HCT116 (cell line): Measurements from ENCODE around the gene IGFN1. TPM values are rescaled to one million over a fixed set of nuclear protein-coding genes. Genes with fewer than 3 reads are reported as not detected.
A peak's percentile ranks its signal among the peaks of the same experiment; 100 is the strongest.

ENCODE experiments used
- ATAC-seq: fragments of 200-7000 bp; cut with Tn5 transposase; 2 replicates; pipeline ENCODE4 v1.9.1; 2020; ENCODE audit warnings: mild to moderate bottlenecking, moderate library complexity
- BruUV-seq: library from RNA; stranded (reverse); fragments of 400-500 nt; replicated peaks from 2 replicates; lab custom pipeline; 2021; lab: Mats Ljungman, UMichigan
- CTCF ChIA-PET: fragments of 300-600 bp; sonication (Branson Sonifier 250); formaldehyde crosslinking; loops from one replicate; lab custom pipeline; 2021; ENCODE audit warnings: antibody characterized with exemption; lab: Charles Lee
- POLR2A ChIA-PET: fragments of 300-600, 350-600 bp; sonication (Branson Sonifier 250); formaldehyde crosslinking; loops from one replicate; lab custom pipeline; 2021; ENCODE audit warnings: antibody characterized with exemption; lab: Charles Lee
- RAD21 ChIA-PET, 2 experiments: fragments of 300-600 bp; sonication (Branson Sonifier 250); formaldehyde crosslinking; loops; one replicate each; lab custom pipeline; 2023; ENCODE audit warnings: low total read pairs in 2 of 2; ENCODE audit not compliant: uncharacterized antibody in 2 of 2, unreplicated experiment in 2 of 2, low non-redundant PET in 1 of 2; lab: Charles Lee
- DNase-seq: peaks from one replicate; pipeline ENCODE4 v3.0.0-alpha.2; 2010; ENCODE audit warnings: low read depth, low spot score
- H2AFZ ChIP-seq: fragments of 200-600 bp; shearing (Covaris generic), sonication (generic); 2 replicates; pipeline ENCODE4 v1.6.1; 2017; ENCODE audit warnings: low read depth, mixed run types, mixed read lengths, antibody characterized with exemption, low read length; ENCODE audit not compliant: poor library complexity, severe bottlenecking
- H3K27ac ChIP-seq: 2 replicates; pipeline ENCODE4 v1.5.1; 2012; ENCODE audit warnings: low read depth, low read length
- H3K27me3 ChIP-seq: fragments of 200-600 bp; sonication (generic); 2 replicates; pipeline ENCODE4 v1.6.1; 2016; ENCODE audit warnings: mixed run types, low read length, mixed read lengths; ENCODE audit not compliant: insufficient read depth
- H3K36me3 ChIP-seq, 2 experiments: fragments of 200-500 bp in 1 of 2; fragments of 200-600 bp in 1 of 2; sonication (Bioruptor generic) in 1 of 2; sonication (generic) in 1 of 2; 2 replicates each; pipeline versions ENCODE4 v1.5.1 to v1.6.1; 2014 to 2016; ENCODE audit warnings: low read length in 2 of 2, inconsistent platforms in 1 of 2, mixed read lengths in 1 of 2, mixed run types in 1 of 2; ENCODE audit not compliant: insufficient read depth in 2 of 2, control insufficient read depth in 1 of 2
- H3K4me1 ChIP-seq, 2 experiments: fragments of 200-600 bp in 1 of 2; sonication (generic) in 1 of 2; 2 replicates each; pipeline versions ENCODE4 v1.5.1 to v1.6.1; 2012 to 2017; ENCODE audit warnings: low read length in 2 of 2, inconsistent platforms in 1 of 2, mild to moderate bottlenecking in 1 of 2, mixed read lengths in 1 of 2, mixed run types in 1 of 2, moderate library complexity in 1 of 2; ENCODE audit not compliant: insufficient read depth in 2 of 2, control insufficient read depth in 1 of 2
- H3K4me2 ChIP-seq: fragments of 200-600 bp; sonication (generic); 2 replicates; pipeline ENCODE4 v1.6.1; 2017; ENCODE audit warnings: mixed run types, low read length, mixed read lengths
- H3K4me3 ChIP-seq, 2 experiments: fragments of 200-600 bp in 1 of 2; sonication (generic) in 1 of 2; replicated peaks in 1 of 2; 2 replicates each; pipeline ENCODE4 v1.5.1; 2011 to 2016; ENCODE audit warnings: low read length in 2 of 2, control low read depth in 1 of 2, low read depth in 1 of 2, mild to moderate bottlenecking in 1 of 2, mixed read lengths in 1 of 2, mixed run types in 1 of 2
- H3K79me2 ChIP-seq: fragments of 200-600 bp; sonication (generic); 2 replicates; pipeline ENCODE4 v1.6.1; 2017; ENCODE audit warnings: mild to moderate bottlenecking, mixed run types, low read length, moderate library complexity, mixed read lengths; ENCODE audit not compliant: insufficient read depth
- H3K9ac ChIP-seq: fragments of 200-600 bp; sonication (generic); 2 replicates; pipeline ENCODE4 v1.6.1; 2016; ENCODE audit warnings: low read length, mixed read lengths
- H3K9me2 ChIP-seq: fragments of 200-600 bp; sonication (generic), shearing (Covaris generic); 2 replicates; pipeline ENCODE4 v1.6.1; 2017; ENCODE audit warnings: mixed run types, mild to moderate bottlenecking, moderate library complexity; ENCODE audit not compliant: insufficient read depth
- H3K9me3 ChIP-seq, 2 experiments: fragments of 200-500 bp in 1 of 2; fragments of 200-600 bp in 1 of 2; sonication (Bioruptor generic) in 1 of 2; sonication (generic) in 1 of 2; 2 replicates each; pipeline ENCODE4 v1.6.1; 2014 to 2017; ENCODE audit warnings: low read length in 2 of 2, mixed read lengths in 2 of 2, inconsistent platforms in 1 of 2, low read depth in 1 of 2, mild to moderate bottlenecking in 1 of 2, mixed run types in 1 of 2, moderate library complexity in 1 of 2; ENCODE audit not compliant: control insufficient read depth in 1 of 2, insufficient read depth in 1 of 2
- H4K20me1 ChIP-seq: fragments of 200-600 bp; sonication (generic), shearing (Covaris generic); 2 replicates; pipeline ENCODE4 v1.6.1; 2017; ENCODE audit warnings: mixed run types, mild to moderate bottlenecking, moderate library complexity; ENCODE audit not compliant: insufficient read depth
- CBX3 ChIP-seq: IDR thresholded peaks from 2 replicates; pipeline ENCODE4 v1.6.1; 2012; ENCODE audit warnings: low read depth
- EZH2 ChIP-seq: fragments of 200-600 bp; sonication (generic); IDR thresholded peaks from 2 replicates; pipeline ENCODE4 v1.6.1; 2017; ENCODE audit warnings: antibody characterized with exemption, mixed run types
- JUND ChIP-seq: IDR thresholded peaks from 2 replicates; pipeline ENCODE4 v1.6.1; 2012
- SP1 ChIP-seq: IDR thresholded peaks from 2 replicates; pipeline ENCODE4 v1.6.1; 2012; ENCODE audit warnings: low read depth
- SRF ChIP-seq: IDR thresholded peaks from 2 replicates; pipeline ENCODE4 v1.6.1; 2012; ENCODE audit warnings: low read depth
- intact Hi-C: fragments of 100-400 bp; cut with micrococcal nuclease; formaldehyde crosslinking; loops from 2 replicates; pipeline ENCODE4 v1.10.0; 2022
- total RNA-seq: library from RNA; stranded (reverse); gene quantifications from one replicate; pipeline ENCODE4 v1.2.1, GENCODE V29; 2021; ENCODE audit not compliant: unreplicated experiment
- TF ChIP-seq, protein P1 (sequence below): IDR thresholded peaks from 2 replicates; pipeline ENCODE4 v1.6.1; 2012

The IGFN1 gene
- total RNA-seq, 1 experiment from 2014 or later, result not detected

DNA sequence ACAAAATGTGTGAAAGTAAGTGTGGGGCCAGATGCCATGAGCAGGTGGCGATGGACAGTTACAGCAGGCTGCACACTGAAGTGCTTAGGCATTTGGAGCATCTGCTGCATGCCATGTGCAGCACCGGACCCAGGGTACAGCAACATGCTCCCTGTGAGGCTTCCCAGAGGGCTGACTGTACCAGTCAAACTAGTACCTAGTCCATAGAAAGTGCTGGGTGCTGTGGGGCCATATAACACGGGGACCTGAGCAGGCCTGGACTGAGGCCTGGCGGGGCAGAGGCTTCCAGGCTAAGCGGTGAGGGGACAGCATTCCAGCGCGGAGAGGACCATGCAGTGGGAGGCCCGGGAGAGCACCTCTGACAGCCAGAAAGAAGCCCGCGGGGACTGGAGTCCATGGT, 62.8 kb downstream of the IGFN1 start:
- CTCF ChIA-PET, result interaction anchor here (1.8 to 2.2 kb wide), 2 partner anchors 93 to 108 kb away, joined by 9 to 31 read pairs; no protein-coding TSS in a partner anchor
- RAD21 ChIA-PET, result interaction anchor here in 1 of 2 experiments (2.2 kb wide), 1 partner anchor 108 kb away, joined by 10 read pairs; no protein-coding TSS in a partner anchor
- DNase-seq, result no peak
- H3K36me3 ChIP-seq, result no peaks in the 10 kb centered on the region
- no peak overlapping the region for H3K4me2 ChIP-seq
- POLR2A ChIA-PET, result no interaction called here
- H3K9me3 ChIP-seq, result no peaks in the 10 kb centered on the region
- TF ChIP-seq SP1, result no peak
- TF ChIP-seq EZH2, result no peak
- TF ChIP-seq JUND, result no peak
- no peaks in the 10 kb centered on the region for H3K4me1 ChIP-seq
- no peak overlapping the region for H3K9ac ChIP-seq
- H3K9me2 ChIP-seq, result no peaks in the 10 kb centered on the region
- ATAC-seq, result no peak
- no peaks in the 10 kb centered on the region for H3K27me3 ChIP-seq
- H3K27ac ChIP-seq, result no peak overlapping the region
- intact Hi-C loops, result no loop called here
- H3K4me3 ChIP-seq, result no peak overlapping the region
- no TSS peak for BruUV-seq
- no peak overlapping the region for H2AFZ ChIP-seq
- no peaks in the 10 kb centered on the region for H4K20me1 ChIP-seq
- no peaks in the 10 kb centered on the region for H3K79me2 ChIP-seq

DNA sequence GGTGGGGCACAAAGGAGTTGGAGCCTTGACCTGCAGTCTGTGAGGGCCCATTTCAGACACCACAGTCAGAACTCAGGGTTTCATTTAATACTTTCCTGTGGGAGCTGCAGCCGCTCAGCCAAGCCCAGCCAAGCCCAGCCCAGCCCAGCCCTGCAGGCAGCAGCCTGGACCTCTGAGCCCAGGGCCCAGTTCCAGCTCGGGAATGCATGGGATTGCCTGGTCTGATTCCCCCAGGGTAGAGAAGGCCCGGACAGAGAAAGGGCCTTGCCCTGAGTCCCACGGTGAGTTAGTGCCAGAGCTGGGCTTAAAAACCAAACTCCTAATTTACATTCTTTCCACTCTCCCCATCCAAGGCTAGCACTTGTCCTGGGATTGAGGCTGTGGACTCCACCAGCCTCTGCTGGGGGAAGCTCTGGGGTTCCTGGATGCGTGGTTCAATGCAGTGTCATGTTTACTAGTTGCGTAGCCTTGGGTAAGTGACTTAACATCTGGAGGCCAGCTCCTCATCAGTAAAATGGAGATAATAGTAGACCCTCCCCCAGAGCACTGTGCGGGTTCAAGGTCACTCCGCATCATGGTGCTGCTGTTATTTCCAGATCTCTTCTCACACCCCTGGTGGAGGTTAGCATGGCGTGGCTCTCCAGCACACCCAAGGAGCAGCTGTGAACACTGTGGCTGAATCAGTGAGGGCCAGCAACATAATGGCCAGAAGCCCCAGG, 63.4 kb downstream of the IGFN1 start:
- H4K20me1 ChIP-seq, result no peaks in the 10 kb centered on the region
- peaks cover 2 to 3% of the 10 kb centered on the region in 2 experiments; a peak in 3 of 4 replicates for H3K4me1 ChIP-seq
- no peaks in the 10 kb centered on the region for H3K36me3 ChIP-seq
- H3K4me2 ChIP-seq, result no peak overlapping the region
- no peak overlapping the region for H3K9ac ChIP-seq
- POLR2A ChIA-PET, result no interaction called here
- no peaks in the 10 kb centered on the region for H3K9me3 ChIP-seq
- H3K27ac ChIP-seq, result no peak overlapping the region
- H3K9me2 ChIP-seq, result no peaks in the 10 kb centered on the region
- peak; percentile 17 for ATAC-seq
- RAD21 ChIA-PET, result interaction anchor here (0.6 to 2.2 kb wide), 7 partner anchors 54 to 108 kb away, joined by 3 to 10 read pairs (median 3); no protein-coding TSS in a partner anchor
- intact Hi-C loops, result loop anchor here (1.0 kb wide), 3 partner anchors 55 to 107 kb away; no protein-coding TSS in a partner anchor
- no TSS peak for BruUV-seq
- DNase-seq, result no peak
- no peak overlapping the region for H2AFZ ChIP-seq
- CTCF ChIA-PET, result interaction anchor here (0.6 to 2.2 kb wide), 9 partner anchors 9 to 704 kb away, joined by 3 to 31 read pairs (median 4); no protein-coding TSS in a partner anchor
- no peaks in the 10 kb centered on the region for H3K27me3 ChIP-seq
- no peak overlapping the region for H3K4me3 ChIP-seq
- TF ChIP-seq SRF, result no peak
- no peak for TF ChIP-seq CBX3
- TF ChIP-seq, protein P1, sequence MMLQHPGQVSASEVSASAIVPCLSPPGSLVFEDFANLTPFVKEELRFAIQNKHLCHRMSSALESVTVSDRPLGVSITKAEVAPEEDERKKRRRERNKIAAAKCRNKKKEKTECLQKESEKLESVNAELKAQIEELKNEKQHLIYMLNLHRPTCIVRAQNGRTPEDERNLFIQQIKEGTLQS, result no peak
- no peaks in the 10 kb centered on the region for H3K79me2 ChIP-seq
